Measurements from ENCODE around the gene DHX8.
"Not testable (repeated sequence)": the region's sequence is repeated elsewhere in the genome, so short reads cannot be mapped to it uniquely, and the experiment has no call there.

Gene DHX8

GRCh38 chr17:43483674-43484551, at the start of gene DHX8:
DHX8 (plus strand) TSS chr17:43483975; CDS start chr17:43484038, 63 bp downstream.
- DNase-seq = peak; percentile 98 to 99

DNA sequence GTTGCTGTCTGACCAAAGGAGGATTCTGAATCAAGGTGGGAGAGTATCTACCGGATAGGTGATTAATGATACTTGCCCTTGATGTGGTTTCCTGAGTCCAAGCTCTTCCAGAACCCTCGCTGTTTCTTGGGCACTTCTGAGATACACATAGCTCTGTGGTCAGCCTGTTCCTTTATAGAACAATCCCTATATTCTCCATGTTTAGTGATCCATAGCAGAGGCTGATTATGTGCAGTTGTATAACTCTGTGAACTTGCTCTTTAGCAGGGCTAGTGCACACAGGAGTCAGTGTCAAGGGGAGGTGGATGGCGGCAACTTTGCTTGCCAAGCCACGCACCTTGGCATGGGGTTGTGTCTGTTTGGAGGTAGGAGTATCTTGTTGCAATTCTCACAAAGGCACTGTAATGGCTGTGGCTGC, 48.9 kb upstream of the DHX8 start:
- DNase-seq = no peak

GRCh38 chr17:43437756-43438155, 46.0 kb upstream of the DHX8 start:
- DNase-seq = no peak

DNA sequence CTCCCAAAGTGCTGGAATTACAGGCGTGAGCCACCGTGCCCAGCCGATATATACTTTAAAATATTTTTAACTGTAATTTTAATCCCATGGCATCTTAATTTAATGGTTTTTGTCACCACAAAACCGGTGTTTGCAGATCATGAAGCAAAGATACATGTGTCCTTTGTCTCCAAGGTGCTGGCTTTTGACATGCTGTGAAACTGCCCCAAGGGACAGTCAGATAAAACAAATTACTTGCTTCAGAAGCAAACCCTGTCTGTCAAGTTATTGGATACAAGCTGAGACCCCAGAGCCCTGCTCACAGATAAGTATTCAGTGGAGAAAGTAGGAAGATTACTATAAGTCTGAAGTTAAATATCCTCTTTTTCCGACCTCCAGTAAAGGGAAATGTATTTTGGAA, 45.1 kb upstream of the DHX8 start:
- DNase-seq = no peak

GRCh38 chr17:43439041-43439440, 44.7 kb upstream of the DHX8 start:
- no peak for DNase-seq

DNA sequence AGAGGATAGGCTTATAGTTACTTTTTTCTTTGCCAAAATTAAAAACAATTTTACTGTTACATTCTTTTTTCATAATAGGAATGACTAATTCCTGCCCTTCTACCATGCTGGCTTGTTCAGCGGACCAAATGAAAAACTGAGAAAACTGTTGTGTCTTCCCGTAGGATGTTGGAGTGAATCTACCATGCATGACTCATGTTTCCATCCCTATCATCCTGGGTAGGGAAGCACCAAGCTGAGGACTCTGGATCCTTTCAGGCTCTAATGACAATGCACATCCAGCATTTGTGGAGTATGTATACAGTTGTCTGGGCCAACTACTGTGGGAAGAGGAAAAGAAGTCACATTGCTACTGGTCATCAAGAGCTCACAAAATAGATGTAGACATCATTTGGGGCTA, 41.1 kb upstream of the DHX8 start:
- DNase-seq = no peak

- no peak for DNase-seq
These were observed 40.4 kb upstream of the DHX8 start for GRCh38 chr17:43443381-43443780.

GRCh38 chr17:43444223-43445008, 39.4 kb upstream of the DHX8 start:
- no peak for DNase-seq

DNA sequence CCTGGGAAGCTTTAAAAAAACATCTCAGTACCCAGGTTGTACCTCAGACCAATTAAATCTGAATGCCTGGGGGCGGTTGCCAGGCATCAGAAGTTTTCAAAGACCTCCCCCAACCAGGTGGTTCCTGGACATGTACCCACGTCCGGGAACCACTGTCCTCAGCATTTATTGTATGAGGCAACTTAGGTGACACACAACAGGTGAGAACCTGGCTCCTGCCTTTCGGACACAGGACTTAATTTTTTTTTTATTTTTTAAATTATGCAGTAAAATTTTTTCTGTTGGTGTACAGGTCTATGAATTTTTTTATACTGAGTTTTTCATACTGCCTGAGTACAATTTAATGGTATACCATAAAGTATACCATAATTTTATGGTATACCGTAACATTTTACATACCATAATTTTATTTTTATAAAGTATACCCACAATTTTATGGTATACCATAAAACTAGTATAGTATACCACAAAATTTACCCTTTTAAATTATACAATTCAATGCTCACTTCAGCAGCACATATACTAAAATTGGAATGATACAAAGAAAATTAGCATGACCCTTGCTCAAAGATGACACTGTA, 38.7 kb upstream of the DHX8 start:
- no peak for DNase-seq

GRCh38 chr17:43446773-43447172, 37.0 kb upstream of the DHX8 start:
- no peak for DNase-seq

- no peak for DNase-seq
These were observed 34.9 kb upstream of the DHX8 start for GRCh38 chr17:43448720-43449469.

GRCh38 chr17:43449470-43450248, 34.1 kb upstream of the DHX8 start:
- DNase-seq = no peak

GRCh38 chr17:43450791-43451190, 33.0 kb upstream of the DHX8 start:
- not testable (repeated sequence) for DNase-seq

DNA sequence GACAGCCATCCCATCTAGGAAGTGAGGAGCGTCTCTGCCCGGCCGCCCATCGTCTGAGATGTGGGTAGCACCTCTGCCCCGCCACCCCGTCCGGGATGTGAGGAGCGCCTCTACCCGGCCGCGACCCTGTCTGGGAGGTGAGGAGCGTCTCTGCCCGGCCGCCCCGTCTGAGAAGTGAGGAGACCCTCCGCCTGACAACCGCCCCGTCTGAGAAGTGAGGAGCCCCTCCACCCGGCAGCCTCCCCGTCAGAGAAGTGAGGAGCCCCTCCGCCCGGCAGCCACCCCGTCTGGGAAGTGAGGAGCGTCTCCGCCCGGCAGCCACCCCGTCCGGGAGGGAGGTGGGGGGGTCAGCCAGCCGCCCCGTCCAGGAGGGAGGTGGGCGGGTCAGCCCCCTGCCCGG, 32.0 kb upstream of the DHX8 start:
- DNase-seq = not testable (repeated sequence)

- no peak for DNase-seq
These were observed 30.4 kb upstream of the DHX8 start for GRCh38 chr17:43453331-43453812.

GRCh38 chr17:43454868-43455267, 28.9 kb upstream of the DHX8 start:
- DNase-seq = no peak

DNA sequence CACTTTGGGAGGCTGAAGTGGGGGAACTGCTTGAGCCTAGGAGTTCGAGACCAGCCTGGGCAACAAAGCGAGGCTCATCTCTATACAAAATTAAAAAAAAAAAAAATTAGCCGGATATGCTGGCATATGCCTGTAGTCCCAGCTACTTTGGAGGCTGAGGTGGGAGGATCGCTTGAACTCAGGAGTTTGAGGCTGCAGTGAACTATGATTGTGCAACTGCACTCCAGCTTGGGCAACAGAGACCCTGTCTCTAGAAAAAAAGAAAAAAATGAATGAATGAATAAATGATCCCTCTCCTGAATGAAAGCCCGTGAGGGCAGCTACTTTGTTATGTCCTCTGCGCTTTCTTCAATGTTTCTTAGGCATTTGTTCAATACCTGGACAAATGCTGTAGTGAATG, 27.7 kb upstream of the DHX8 start:
- no peak for DNase-seq

- DNase-seq = no peak
These were observed 27.0 kb upstream of the DHX8 start for GRCh38 chr17:43456661-43457361.

GRCh38 chr17:43457362-43457692, 26.4 kb upstream of the DHX8 start:
- no peak for DNase-seq

DNA sequence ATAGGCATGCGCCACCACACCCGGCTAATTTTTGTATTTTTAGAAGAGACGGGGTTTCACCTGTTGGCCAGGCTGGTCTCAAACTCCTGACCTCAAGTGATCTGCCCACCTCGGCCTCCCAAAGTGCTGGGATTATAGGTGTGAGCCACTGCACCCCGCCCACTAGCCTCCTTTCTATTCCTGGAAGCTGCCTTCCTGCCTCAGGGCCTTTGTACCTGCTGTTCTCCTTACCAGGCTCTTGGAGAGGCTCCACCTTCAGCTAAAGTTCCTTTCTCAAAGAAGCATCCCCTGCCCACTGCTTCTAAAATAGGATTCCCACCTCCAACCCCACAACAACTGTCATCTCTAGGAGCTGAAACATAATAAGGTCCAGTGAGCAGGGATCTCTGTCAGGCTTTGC, 23.9 kb upstream of the DHX8 start:
- DNase-seq = not testable (repeated sequence)

GRCh38 chr17:43461185-43461584, 22.6 kb upstream of the DHX8 start:
- DNase-seq = no peak
